Suprapubic skin (tissue), 4 donors: ENCODE results near the gene TBC1D14.

ENCODE experiments used
- EP300 ChIP-seq: sonication (generic); formaldehyde crosslinking; IDR thresholded peaks from one replicate; pipeline ENCODE4 v1.6.1; 2017; ENCODE audit warnings: antibody characterized with exemption
- POLR2A ChIP-seq, 2 donors: fragments of 450-650 bp; IDR thresholded peaks; one replicate each; pipeline ENCODE4 v1.6.1; 2017; ENCODE audit warnings: antibody characterized with exemption in 2 of 2, mild to moderate bottlenecking in 2 of 2, moderate library complexity in 2 of 2
- POLR2AphosphoS5 ChIP-seq, 3 donors: sonication (generic); formaldehyde crosslinking; IDR thresholded peaks; one replicate each; pipeline ENCODE4 v1.6.1; 2017; ENCODE audit warnings: antibody characterized with exemption in 3 of 3
- TF ChIP-seq, protein P1 (sequence below), 2 donors: fragments of 200-600 bp in 1 of 2; fragments of 450-650 bp in 1 of 2; sonication (generic) in 1 of 2; IDR thresholded peaks; one replicate each; pipeline ENCODE4 v1.5.1; 2016 to 2019; ENCODE audit warnings: antibody characterized with exemption in 2 of 2, mild to moderate bottlenecking in 1 of 2, moderate library complexity in 1 of 2

DNA sequence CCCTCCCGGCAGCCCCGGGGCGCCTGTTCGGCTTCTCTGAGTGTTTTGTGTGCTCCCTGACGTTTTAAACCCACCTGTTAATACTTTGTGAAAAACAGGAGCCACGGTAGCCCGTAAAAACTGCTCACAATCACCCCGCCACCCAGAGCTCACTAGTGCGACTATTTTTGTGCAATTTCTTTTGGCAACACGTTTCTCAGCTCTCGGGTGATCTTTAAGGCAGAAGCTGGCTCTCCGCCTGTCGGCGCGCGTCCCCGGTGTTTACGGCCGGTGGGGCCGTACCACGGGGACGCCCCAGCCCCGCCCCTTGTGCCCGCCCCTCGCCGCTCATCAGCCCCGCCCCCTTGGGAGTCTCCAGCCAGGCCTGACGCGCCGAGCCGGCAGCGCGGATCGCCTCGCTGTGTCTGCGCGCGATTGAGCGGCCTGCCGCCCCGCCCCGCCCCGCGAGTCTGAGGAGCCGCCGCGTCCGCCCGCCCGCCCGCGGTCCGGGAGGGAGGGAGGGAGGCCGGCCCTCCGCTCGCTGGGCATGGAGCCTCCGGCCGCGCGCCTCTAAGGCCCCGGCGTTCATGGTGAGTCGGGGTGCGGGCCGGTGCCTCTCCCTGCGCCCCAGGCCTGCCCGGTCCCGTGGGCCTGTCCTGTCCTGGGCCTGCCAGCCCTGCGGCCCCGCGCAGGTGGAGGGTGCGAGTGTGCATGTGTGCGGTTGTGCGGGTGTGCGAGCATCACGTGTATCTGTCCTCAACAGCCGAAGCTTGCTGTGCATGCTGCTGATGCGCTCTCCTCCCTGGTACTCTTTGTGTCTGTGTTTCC lies 77.4 kb downstream of the TBC1D14 start:
- TF ChIP-seq, protein P1, sequence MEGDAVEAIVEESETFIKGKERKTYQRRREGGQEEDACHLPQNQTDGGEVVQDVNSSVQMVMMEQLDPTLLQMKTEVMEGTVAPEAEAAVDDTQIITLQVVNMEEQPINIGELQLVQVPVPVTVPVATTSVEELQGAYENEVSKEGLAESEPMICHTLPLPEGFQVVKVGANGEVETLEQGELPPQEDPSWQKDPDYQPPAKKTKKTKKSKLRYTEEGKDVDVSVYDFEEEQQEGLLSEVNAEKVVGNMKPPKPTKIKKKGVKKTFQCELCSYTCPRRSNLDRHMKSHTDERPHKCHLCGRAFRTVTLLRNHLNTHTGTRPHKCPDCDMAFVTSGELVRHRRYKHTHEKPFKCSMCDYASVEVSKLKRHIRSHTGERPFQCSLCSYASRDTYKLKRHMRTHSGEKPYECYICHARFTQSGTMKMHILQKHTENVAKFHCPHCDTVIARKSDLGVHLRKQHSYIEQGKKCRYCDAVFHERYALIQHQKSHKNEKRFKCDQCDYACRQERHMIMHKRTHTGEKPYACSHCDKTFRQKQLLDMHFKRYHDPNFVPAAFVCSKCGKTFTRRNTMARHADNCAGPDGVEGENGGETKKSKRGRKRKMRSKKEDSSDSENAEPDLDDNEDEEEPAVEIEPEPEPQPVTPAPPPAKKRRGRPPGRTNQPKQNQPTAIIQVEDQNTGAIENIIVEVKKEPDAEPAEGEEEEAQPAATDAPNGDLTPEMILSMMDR (IDR thresholded peaks at IDR 0.05), result no peak
- TF ChIP-seq POLR2AphosphoS5 (IDR thresholded peaks at IDR 0.05) (peak in 1 of 3 donors; percentile 47), POLR2A (IDR thresholded peaks at IDR 0.05) (peak in 1 of 2 donors; percentile 72), EP300 (no peak)
